K562 (cell line): ENCODE data around the gene ARHGDIA. TPM values are rescaled to one million over a fixed set of nuclear protein-coding genes. Genes with fewer than 3 reads are reported as not detected.

Source experiments
- ARID1B ChIP-seq: fragments of 450-650 bp; IDR thresholded peaks from 2 replicates; pipeline ENCODE4 v1.6.1; 2016; ENCODE audit warnings: antibody characterized with exemption, mild to moderate bottlenecking, inconsistent platforms
- BDP1 ChIP-seq: IDR thresholded peaks from 3 replicates; pipeline ENCODE4 v1.6.1; 2011; ENCODE audit not compliant: insufficient read length, insufficient read depth
- BMI1 ChIP-seq: fragments of 150-350 bp; IDR thresholded peaks from 2 replicates; pipeline ENCODE4 v1.6.1; 2014; ENCODE audit warnings: low read length
- BRD9 ChIP-seq: fragments of 450-650 bp; IDR thresholded peaks from 2 replicates; pipeline ENCODE4 v1.6.1; 2018; ENCODE audit warnings: low read depth; ENCODE audit not compliant: partially characterized antibody
- CBX3 ChIP-seq, 2 experiments: IDR thresholded peaks; 1 replicate in 1 of 2; 2 replicates in 1 of 2; pipeline ENCODE4 v1.6.1; 2012; ENCODE audit warnings: inconsistent platforms in 2 of 2, low read length in 2 of 2, borderline replicate concordance in 1 of 2, control low read depth in 1 of 2
- NCOR1 ChIP-seq: fragments of 450-650 bp; IDR thresholded peaks from 2 replicates; pipeline ENCODE4 v1.6.1; 2016; ENCODE audit warnings: mild to moderate bottlenecking, moderate library complexity
- POLR2A ChIP-seq: fragments of 450-650 bp; conservative IDR thresholded peaks from 2 replicates; pipeline ENCODE4 v1.6.1; 2016
- POLR3G ChIP-seq: IDR thresholded peaks from 2 replicates; pipeline ENCODE4 v1.6.1; 2011; ENCODE audit not compliant: insufficient read length, insufficient replicate concordance; ENCODE audit errors: extremely low read depth
- RBM39 ChIP-seq: fragments of 200-400 bp; formaldehyde crosslinking; optimal IDR thresholded peaks from 2 replicates; pipeline ENCODE3; 2018; ENCODE audit warnings: low read depth, low read length
- SETDB1 ChIP-seq: IDR thresholded peaks from one replicate; pipeline ENCODE4 v1.6.1; 2012; ENCODE audit warnings: low read length, control low read depth, inconsistent platforms
- U2AF2 ChIP-seq: fragments of 200-400 bp; formaldehyde crosslinking; optimal IDR thresholded peaks from 2 replicates; pipeline ENCODE3; 2017; ENCODE audit warnings: low read depth, mild to moderate bottlenecking, low read length
- ZNF561 ChIP-seq: fragments of 450-650 bp; formaldehyde crosslinking; conservative IDR thresholded peaks from 2 replicates; pipeline ENCODE4 v1.4.0; 2020; ENCODE audit warnings: mild to moderate bottlenecking, moderate library complexity
- polyA plus RNA-seq, 8 experiments: library from polyadenylated mRNA; depleted of rRNA in 4 of 8; stranded (reverse) in 5 of 8; unstranded in 3 of 8; fragments of >200 nt; fragmentation: Nextera tagmentation in 2 of 8; fragmentation: Illumina TruSeq in 1 of 8; extraction: Ambion mirVana in 2 of 8; extraction: Trizol in 1 of 8; gene quantifications; 2 replicates each; pipeline versions ENCODE4 v1.2.1 to v1.2.3, GENCODE V29; 2011 to 2014; ENCODE audit warnings: inconsistent platforms in 1 of 8, missing spikeins in 1 of 8
- total RNA-seq, 7 experiments: library from RNA; depleted of rRNA in 6 of 7; stranded (reverse); fragments of >200 nt in 6 of 7; fragmentation: Illumina TruSeq in 2 of 7; extraction: Trizol in 2 of 7; gene quantifications; 2 replicates each; pipeline versions ENCODE4 v1.2.1 to v1.2.3, GENCODE V29; 2011 to 2021; ENCODE audit warnings: low replicate concordance in 1 of 7
- TF ChIP-seq, protein P1 (sequence below), 2 experiments: IDR thresholded peaks; 2 replicates each; pipeline ENCODE4 v1.6.1; 2012; ENCODE audit warnings: improper control_type of control experiment in 2 of 2, low read depth in 2 of 2, low read length in 2 of 2, borderline replicate concordance in 1 of 2
- TF ChIP-seq, protein P2 (sequence below): IDR thresholded peaks from 2 replicates; pipeline ENCODE4 v1.6.1; 2012; ENCODE audit warnings: low read depth, low read length, improper control_type of control experiment, borderline replicate concordance
- TF ChIP-seq, protein P3 (sequence below): fragments of 450-650 bp; IDR thresholded peaks from 2 replicates; pipeline ENCODE4 v1.6.1; 2016; ENCODE audit warnings: missing biosample characterization, missing genetic modification characterization
- TF ChIP-seq, protein P4 (sequence below), 3 experiments: fragments of 200-800 bp in 1 of 3; fragments of 250-450 bp in 1 of 3; fragments of 450-650 bp in 1 of 3; sonication (Bioruptor Pico) in 1 of 3; sonication (Bioruptor generic) in 1 of 3; formaldehyde crosslinking in 1 of 3; IDR thresholded peaks; 2 replicates each; pipeline versions ENCODE4 v1.6.1 to v1.8.0; 2016 to 2022; ENCODE audit warnings: mild to moderate bottlenecking in 2 of 3, missing genetic modification characterization in 2 of 3, missing compliant biosample characterization in 1 of 3, moderate library complexity in 1 of 3
- TF ChIP-seq, protein P5 (sequence below): fragments of 250-450 bp; sonication (Bioruptor Pico); IDR thresholded peaks from 2 replicates; pipeline ENCODE4 v1.5.0; 2021

The ARHGDIA gene
- total and polyA plus RNA-seq, 9 of the 15 experiments (the other 6 are each of a cell fraction or from before 2014, with no cell fraction given) = 9.6 to 340 (median 97.6) TPM

DNA sequence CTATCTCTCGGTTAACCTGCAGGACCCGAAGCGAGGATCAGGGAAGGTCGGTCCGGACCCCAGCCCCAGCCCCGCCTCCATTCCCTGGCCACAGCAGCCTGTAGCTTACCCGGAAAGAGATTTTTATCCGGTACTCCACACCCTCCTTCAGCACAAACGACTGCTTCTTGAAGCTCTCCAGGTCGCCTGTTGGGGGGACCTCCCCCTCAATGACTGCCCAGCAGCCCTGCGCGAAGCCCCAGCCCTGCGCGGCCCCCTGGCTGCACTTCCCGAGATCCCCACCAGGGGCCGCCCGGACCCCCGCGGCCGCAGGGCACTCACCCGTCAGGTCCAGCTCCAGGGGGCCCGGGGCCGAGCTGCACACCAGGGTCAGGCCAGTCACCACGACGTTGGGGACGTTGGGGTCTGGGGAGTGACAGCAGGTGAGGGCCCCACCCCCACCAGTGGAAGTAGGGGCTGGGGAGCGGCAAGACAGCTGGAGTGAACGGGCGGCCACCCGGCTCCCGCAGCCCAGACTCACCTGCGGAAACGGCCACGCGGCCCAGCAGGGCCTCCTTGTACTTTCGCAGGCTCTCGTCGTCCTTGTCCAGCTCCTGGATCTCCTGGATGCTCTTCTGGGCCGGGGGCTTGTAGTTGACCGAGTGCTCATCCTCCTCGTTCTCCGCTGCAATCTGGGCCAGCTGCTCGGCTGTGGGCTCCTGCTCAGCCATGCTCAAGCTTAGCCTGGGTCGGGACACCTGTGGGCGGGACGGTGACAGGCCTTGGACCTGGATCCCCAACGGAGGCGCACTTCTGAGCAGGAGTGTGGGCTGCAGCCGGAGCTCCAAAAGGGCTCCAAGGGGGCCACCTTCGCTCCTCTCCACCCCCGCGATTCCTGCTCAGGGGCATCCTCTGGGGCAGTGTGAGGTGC lies 1.7 kb downstream of the ARHGDIA start (continued):
- TF ChIP-seq, protein P1, sequence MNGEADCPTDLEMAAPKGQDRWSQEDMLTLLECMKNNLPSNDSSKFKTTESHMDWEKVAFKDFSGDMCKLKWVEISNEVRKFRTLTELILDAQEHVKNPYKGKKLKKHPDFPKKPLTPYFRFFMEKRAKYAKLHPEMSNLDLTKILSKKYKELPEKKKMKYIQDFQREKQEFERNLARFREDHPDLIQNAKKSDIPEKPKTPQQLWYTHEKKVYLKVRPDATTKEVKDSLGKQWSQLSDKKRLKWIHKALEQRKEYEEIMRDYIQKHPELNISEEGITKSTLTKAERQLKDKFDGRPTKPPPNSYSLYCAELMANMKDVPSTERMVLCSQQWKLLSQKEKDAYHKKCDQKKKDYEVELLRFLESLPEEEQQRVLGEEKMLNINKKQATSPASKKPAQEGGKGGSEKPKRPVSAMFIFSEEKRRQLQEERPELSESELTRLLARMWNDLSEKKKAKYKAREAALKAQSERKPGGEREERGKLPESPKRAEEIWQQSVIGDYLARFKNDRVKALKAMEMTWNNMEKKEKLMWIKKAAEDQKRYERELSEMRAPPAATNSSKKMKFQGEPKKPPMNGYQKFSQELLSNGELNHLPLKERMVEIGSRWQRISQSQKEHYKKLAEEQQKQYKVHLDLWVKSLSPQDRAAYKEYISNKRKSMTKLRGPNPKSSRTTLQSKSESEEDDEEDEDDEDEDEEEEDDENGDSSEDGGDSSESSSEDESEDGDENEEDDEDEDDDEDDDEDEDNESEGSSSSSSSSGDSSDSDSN (IDR thresholded peaks at IDR 0.05; ENCODE audit: borderline replicate concordance in 1 of 2, low read depth in 2 of 2, low read length in 2 of 2) = no peak
- no peak for TF ChIP-seq U2AF2
- TF ChIP-seq, protein P2, sequence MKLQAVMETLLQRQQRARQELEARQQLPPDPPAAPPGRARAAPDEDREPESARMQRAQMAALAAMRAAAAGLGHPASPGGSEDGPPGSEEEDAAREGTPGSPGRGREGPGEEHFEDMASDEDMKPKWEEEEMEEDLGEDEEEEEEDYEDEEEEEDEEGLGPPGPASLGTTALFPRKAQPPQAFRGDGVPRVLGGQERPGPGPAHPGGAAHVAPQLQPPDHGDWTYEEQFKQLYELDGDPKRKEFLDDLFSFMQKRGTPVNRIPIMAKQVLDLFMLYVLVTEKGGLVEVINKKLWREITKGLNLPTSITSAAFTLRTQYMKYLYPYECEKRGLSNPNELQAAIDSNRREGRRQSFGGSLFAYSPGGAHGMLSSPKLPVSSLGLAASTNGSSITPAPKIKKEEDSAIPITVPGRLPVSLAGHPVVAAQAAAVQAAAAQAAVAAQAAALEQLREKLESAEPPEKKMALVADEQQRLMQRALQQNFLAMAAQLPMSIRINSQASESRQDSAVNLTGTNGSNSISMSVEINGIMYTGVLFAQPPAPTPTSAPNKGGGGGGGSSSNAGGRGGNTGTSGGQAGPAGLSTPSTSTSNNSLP = no peak
- TF ChIP-seq ARID1B = no peak
- no peak for TF ChIP-seq BMI1
- no peak for TF ChIP-seq CBX3 (IDR thresholded peaks at IDR 0.05; ENCODE audit: borderline replicate concordance in 1 of 2, low read length in 2 of 2)
- TF ChIP-seq NCOR1 = 0 out of 2 replicates have a peak, but pooled peaks have one; percentile 5
- no peak for TF ChIP-seq SETDB1
- no peak for TF ChIP-seq RBM39
- TF ChIP-seq ZNF561 (CRISPR knock-in tag) = no peak
- no peak for TF ChIP-seq POLR2A
- TF ChIP-seq POLR3G = no peak
- TF ChIP-seq, protein P3, sequence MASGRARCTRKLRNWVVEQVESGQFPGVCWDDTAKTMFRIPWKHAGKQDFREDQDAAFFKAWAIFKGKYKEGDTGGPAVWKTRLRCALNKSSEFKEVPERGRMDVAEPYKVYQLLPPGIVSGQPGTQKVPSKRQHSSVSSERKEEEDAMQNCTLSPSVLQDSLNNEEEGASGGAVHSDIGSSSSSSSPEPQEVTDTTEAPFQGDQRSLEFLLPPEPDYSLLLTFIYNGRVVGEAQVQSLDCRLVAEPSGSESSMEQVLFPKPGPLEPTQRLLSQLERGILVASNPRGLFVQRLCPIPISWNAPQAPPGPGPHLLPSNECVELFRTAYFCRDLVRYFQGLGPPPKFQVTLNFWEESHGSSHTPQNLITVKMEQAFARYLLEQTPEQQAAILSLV (tag) = no peak
- TF ChIP-seq, protein P4, sequence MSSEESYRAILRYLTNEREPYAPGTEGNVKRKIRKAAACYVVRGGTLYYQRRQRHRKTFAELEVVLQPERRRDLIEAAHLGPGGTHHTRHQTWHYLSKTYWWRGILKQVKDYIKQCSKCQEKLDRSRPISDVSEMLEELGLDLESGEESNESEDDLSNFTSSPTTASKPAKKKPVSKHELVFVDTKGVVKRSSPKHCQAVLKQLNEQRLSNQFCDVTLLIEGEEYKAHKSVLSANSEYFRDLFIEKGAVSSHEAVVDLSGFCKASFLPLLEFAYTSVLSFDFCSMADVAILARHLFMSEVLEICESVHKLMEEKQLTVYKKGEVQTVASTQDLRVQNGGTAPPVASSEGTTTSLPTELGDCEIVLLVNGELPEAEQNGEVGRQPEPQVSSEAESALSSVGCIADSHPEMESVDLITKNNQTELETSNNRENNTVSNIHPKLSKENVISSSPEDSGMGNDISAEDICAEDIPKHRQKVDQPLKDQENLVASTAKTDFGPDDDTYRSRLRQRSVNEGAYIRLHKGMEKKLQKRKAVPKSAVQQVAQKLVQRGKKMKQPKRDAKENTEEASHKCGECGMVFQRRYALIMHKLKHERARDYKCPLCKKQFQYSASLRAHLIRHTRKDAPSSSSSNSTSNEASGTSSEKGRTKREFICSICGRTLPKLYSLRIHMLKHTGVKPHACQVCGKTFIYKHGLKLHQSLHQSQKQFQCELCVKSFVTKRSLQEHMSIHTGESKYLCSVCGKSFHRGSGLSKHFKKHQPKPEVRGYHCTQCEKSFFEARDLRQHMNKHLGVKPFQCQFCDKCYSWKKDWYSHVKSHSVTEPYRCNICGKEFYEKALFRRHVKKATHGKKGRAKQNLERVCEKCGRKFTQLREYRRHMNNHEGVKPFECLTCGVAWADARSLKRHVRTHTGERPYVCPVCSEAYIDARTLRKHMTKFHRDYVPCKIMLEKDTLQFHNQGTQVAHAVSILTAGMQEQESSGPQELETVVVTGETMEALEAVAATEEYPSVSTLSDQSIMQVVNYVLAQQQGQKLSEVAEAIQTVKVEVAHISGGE (CRISPR knock-in tag; IDR thresholded peaks at IDR 0.05) = no peak
- no peak for TF ChIP-seq BDP1
- no peak for TF ChIP-seq BRD9
- TF ChIP-seq, protein P5, sequence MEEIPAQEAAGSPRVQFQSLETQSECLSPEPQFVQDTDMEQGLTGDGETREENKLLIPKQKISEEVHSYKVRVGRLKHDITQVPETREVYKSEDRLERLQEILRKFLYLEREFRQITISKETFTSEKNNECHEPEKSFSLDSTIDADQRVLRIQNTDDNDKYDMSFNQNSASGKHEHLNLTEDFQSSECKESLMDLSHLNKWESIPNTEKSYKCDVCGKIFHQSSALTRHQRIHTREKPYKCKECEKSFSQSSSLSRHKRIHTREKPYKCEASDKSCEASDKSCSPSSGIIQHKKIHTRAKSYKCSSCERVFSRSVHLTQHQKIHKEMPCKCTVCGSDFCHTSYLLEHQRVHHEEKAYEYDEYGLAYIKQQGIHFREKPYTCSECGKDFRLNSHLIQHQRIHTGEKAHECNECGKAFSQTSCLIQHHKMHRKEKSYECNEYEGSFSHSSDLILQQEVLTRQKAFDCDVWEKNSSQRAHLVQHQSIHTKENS = no peak
